K562 (cell line): Measurements from ENCODE around the gene TXNRD2. TPM values are rescaled to one million over a fixed set of nuclear protein-coding genes. Genes with fewer than 3 reads are reported as not detected.

Experiments
- ARID1B ChIP-seq: fragments of 450-650 bp; IDR thresholded peaks from 2 replicates; pipeline ENCODE4 v1.6.1; 2016; ENCODE audit warnings: antibody characterized with exemption, mild to moderate bottlenecking, inconsistent platforms
- ARNT ChIP-seq, 2 experiments: fragments of 450-650 bp; IDR thresholded peaks; 2 replicates each; pipeline ENCODE4 v1.6.1; 2016; ENCODE audit warnings: mild to moderate bottlenecking in 1 of 2
- ATF1 ChIP-seq, 2 experiments: fragments of 450-650 bp in 1 of 2; IDR thresholded peaks; 2 replicates each; pipeline ENCODE4 v1.6.1; 2016; ENCODE audit warnings: missing compliant biosample characterization in 1 of 2, missing genetic modification characterization in 1 of 2
- FOXA1 ChIP-seq: fragments of 450-650 bp; IDR thresholded peaks from 2 replicates; pipeline ENCODE4 v1.6.1; 2016; ENCODE audit warnings: mild to moderate bottlenecking, borderline replicate concordance
- HDAC1 ChIP-seq, 2 experiments: fragments of 450-650 bp; IDR thresholded peaks; 2 replicates each; pipeline ENCODE4 v1.6.1; 2016 to 2017; ENCODE audit warnings: inconsistent platforms in 1 of 2, mild to moderate bottlenecking in 1 of 2, moderate library complexity in 1 of 2
- HNRNPL ChIP-seq: fragments of 200-400 bp; formaldehyde crosslinking; IDR thresholded peaks from 2 replicates; pipeline ENCODE4 v1.6.1; 2017; ENCODE audit warnings: low read depth, mild to moderate bottlenecking, low read length
- HNRNPLL ChIP-seq: fragments of 200-400 bp; formaldehyde crosslinking; IDR thresholded peaks from 2 replicates; pipeline ENCODE4 v1.6.1; 2017; ENCODE audit warnings: low read length, low read depth, mild to moderate bottlenecking; ENCODE audit not compliant: poor library complexity, severe bottlenecking
- MAFF ChIP-seq: IDR thresholded peaks from 2 replicates; pipeline ENCODE4 v1.6.1; 2012; ENCODE audit warnings: low read length, improper control_type of control experiment
- NEUROD1 ChIP-seq: fragments of 150-350 bp; IDR thresholded peaks from 2 replicates; pipeline ENCODE4 v1.6.1; 2014; ENCODE audit warnings: borderline replicate concordance, low read length, low read depth; ENCODE audit not compliant: partially characterized antibody
- NR4A1 ChIP-seq, 2 experiments: fragments of 250-450 bp in 1 of 2; fragments of 450-650 bp in 1 of 2; sonication (Bioruptor Pico) in 1 of 2; IDR thresholded peaks; 2 replicates each; pipeline versions ENCODE4 v1.4.0 to v1.6.1; 2016 to 2020; ENCODE audit warnings: mild to moderate bottlenecking in 2 of 2, missing compliant biosample characterization in 1 of 2, missing genetic modification characterization in 1 of 2, moderate library complexity in 1 of 2
- SIX5 ChIP-seq, 2 experiments: IDR thresholded peaks; 2 replicates each; pipeline ENCODE4 v1.6.1; 2011; ENCODE audit warnings: low read length in 2 of 2, borderline replicate concordance in 1 of 2, low read depth in 1 of 2, mild to moderate bottlenecking in 1 of 2, moderate library complexity in 1 of 2; ENCODE audit not compliant: insufficient read depth in 1 of 2
- TAF1 ChIP-seq: IDR thresholded peaks from 2 replicates; pipeline ENCODE4 v1.6.1; 2011; ENCODE audit warnings: mild to moderate bottlenecking, low read length, moderate library complexity; ENCODE audit not compliant: insufficient read depth, control insufficient read depth, severe bottlenecking; ENCODE audit errors: extremely low read depth
- ZSCAN32 ChIP-seq: fragments of 450-650 bp; formaldehyde crosslinking; IDR thresholded peaks from 2 replicates; pipeline ENCODE4 v1.4.0; 2020; ENCODE audit warnings: mild to moderate bottlenecking, moderate library complexity
- polyA plus RNA-seq, 8 experiments: library from polyadenylated mRNA; depleted of rRNA in 4 of 8; stranded (reverse) in 5 of 8; unstranded in 3 of 8; fragments of >200 nt; fragmentation: Nextera tagmentation in 2 of 8; fragmentation: Illumina TruSeq in 1 of 8; extraction: Ambion mirVana in 2 of 8; extraction: Trizol in 1 of 8; gene quantifications; 2 replicates each; pipeline versions ENCODE4 v1.2.1 to v1.2.3, GENCODE V29; 2011 to 2014; ENCODE audit warnings: inconsistent platforms in 1 of 8, missing spikeins in 1 of 8
- total RNA-seq, 7 experiments: library from RNA; depleted of rRNA in 6 of 7; stranded (reverse); fragments of >200 nt in 6 of 7; fragmentation: Illumina TruSeq in 2 of 7; extraction: Trizol in 2 of 7; gene quantifications; 2 replicates each; pipeline versions ENCODE4 v1.2.1 to v1.2.3, GENCODE V29; 2011 to 2021; ENCODE audit warnings: low replicate concordance in 1 of 7
- TF ChIP-seq, protein P1 (sequence below): sonication (generic); formaldehyde crosslinking; IDR thresholded peaks from 2 replicates; pipeline ENCODE4 v1.9.0; 2022; ENCODE audit warnings: mild to moderate bottlenecking, missing genetic modification reagents
- TF ChIP-seq, protein P2 (sequence below): sonication (generic); formaldehyde crosslinking; IDR thresholded peaks from 2 replicates; pipeline ENCODE4 v1.8.0; 2022; ENCODE audit warnings: mild to moderate bottlenecking, missing genetic modification reagents
- TF ChIP-seq, protein P3 (sequence below): sonication (generic); formaldehyde crosslinking; IDR thresholded peaks from 2 replicates; pipeline ENCODE4 v1.8.0; 2023; ENCODE audit warnings: mild to moderate bottlenecking, missing genetic modification reagents

TXNRD2 gene
- total and polyA plus RNA-seq, 9 of the 15 experiments (the other 6 are each of a cell fraction or from before 2014, with no cell fraction given) = 3.3 to 80.2 (median 49.4) TPM

DNA sequence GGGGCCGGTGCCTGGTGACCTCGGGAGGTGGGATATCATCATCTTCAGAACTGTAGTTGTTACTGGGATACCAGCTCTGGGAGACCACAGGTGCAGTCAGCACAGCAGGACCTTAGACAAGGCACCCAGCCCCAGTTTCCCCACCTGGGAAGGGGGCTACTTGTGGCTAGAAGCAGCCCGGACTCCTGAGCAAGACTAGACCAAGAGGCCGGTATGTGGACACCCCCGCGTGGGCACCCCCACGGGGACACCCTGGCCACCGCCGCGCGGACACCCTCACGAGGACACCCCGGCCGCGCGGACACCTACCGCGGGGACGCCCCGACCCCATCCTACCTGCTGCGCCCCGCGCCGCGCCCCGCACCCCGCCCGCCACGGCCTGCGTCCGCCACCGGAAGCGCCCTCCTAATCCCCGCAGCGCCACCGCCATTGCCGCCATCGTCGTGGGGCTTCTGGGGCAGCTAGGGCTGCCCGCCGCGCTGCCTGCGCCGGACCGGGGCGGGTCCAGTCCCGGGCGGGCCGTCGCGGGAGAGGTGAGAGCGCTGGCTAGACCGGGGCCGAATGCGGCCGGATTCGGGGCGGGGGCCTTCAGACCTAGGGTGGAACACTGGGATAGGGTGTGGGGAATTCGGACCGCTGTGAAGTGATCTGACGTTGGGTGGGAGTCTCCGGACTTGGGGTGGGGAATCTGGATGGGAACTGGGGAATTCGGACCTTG is at the start of gene TXNRD2, which contains the start of gene COMT (continued):
- TF ChIP-seq, protein P1, sequence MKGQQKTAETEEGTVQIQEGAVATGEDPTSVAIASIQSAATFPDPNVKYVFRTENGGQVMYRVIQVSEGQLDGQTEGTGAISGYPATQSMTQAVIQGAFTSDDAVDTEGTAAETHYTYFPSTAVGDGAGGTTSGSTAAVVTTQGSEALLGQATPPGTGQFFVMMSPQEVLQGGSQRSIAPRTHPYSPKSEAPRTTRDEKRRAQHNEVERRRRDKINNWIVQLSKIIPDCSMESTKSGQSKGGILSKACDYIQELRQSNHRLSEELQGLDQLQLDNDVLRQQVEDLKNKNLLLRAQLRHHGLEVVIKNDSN = no peak
- no peak for TF ChIP-seq TAF1
- TF ChIP-seq ARID1B = no peak
- TF ChIP-seq NEUROD1 = peak; percentile 91
- TF ChIP-seq ZSCAN32 (CRISPR knock-in tag) = peak; percentile 57; the same call in 1 of the 2 replicates
- TF ChIP-seq HNRNPLL = peak; percentile 85
- no peak for TF ChIP-seq HDAC1 (IDR thresholded peaks at IDR 0.05)
- no peak for TF ChIP-seq ARNT (IDR thresholded peaks at IDR 0.05)
- no peak for TF ChIP-seq ATF1 (CRISPR knock-in tag; IDR thresholded peaks at IDR 0.05)
- TF ChIP-seq ATF1 (tag; IDR thresholded peaks at IDR 0.05) = no peak
- no peak for TF ChIP-seq FOXA1
- TF ChIP-seq MAFF = no peak
- TF ChIP-seq, protein P2, sequence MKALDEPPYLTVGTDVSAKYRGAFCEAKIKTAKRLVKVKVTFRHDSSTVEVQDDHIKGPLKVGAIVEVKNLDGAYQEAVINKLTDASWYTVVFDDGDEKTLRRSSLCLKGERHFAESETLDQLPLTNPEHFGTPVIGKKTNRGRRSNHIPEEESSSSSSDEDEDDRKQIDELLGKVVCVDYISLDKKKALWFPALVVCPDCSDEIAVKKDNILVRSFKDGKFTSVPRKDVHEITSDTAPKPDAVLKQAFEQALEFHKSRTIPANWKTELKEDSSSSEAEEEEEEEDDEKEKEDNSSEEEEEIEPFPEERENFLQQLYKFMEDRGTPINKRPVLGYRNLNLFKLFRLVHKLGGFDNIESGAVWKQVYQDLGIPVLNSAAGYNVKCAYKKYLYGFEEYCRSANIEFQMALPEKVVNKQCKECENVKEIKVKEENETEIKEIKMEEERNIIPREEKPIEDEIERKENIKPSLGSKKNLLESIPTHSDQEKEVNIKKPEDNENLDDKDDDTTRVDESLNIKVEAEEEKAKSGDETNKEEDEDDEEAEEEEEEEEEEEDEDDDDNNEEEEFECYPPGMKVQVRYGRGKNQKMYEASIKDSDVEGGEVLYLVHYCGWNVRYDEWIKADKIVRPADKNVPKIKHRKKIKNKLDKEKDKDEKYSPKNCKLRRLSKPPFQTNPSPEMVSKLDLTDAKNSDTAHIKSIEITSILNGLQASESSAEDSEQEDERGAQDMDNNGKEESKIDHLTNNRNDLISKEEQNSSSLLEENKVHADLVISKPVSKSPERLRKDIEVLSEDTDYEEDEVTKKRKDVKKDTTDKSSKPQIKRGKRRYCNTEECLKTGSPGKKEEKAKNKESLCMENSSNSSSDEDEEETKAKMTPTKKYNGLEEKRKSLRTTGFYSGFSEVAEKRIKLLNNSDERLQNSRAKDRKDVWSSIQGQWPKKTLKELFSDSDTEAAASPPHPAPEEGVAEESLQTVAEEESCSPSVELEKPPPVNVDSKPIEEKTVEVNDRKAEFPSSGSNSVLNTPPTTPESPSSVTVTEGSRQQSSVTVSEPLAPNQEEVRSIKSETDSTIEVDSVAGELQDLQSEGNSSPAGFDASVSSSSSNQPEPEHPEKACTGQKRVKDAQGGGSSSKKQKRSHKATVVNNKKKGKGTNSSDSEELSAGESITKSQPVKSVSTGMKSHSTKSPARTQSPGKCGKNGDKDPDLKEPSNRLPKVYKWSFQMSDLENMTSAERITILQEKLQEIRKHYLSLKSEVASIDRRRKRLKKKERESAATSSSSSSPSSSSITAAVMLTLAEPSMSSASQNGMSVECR = no peak
- TF ChIP-seq HNRNPL = peak; percentile 73; the same call in 1 of the 2 replicates
- TF ChIP-seq NR4A1 (CRISPR knock-in tag; IDR thresholded peaks at IDR 0.05) = peak; percentile 20; the same call in 1 of the 2 replicates
- TF ChIP-seq NR4A1 (tag; IDR thresholded peaks at IDR 0.05) = no peak
- TF ChIP-seq, protein P3, sequence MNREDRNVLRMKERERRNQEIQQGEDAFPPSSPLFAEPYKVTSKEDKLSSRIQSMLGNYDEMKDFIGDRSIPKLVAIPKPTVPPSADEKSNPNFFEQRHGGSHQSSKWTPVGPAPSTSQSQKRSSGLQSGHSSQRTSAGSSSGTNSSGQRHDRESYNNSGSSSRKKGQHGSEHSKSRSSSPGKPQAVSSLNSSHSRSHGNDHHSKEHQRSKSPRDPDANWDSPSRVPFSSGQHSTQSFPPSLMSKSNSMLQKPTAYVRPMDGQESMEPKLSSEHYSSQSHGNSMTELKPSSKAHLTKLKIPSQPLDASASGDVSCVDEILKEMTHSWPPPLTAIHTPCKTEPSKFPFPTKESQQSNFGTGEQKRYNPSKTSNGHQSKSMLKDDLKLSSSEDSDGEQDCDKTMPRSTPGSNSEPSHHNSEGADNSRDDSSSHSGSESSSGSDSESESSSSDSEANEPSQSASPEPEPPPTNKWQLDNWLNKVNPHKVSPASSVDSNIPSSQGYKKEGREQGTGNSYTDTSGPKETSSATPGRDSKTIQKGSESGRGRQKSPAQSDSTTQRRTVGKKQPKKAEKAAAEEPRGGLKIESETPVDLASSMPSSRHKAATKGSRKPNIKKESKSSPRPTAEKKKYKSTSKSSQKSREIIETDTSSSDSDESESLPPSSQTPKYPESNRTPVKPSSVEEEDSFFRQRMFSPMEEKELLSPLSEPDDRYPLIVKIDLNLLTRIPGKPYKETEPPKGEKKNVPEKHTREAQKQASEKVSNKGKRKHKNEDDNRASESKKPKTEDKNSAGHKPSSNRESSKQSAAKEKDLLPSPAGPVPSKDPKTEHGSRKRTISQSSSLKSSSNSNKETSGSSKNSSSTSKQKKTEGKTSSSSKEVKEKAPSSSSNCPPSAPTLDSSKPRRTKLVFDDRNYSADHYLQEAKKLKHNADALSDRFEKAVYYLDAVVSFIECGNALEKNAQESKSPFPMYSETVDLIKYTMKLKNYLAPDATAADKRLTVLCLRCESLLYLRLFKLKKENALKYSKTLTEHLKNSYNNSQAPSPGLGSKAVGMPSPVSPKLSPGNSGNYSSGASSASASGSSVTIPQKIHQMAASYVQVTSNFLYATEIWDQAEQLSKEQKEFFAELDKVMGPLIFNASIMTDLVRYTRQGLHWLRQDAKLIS = no peak
- no peak for TF ChIP-seq SIX5 (IDR thresholded peaks at IDR 0.05; ENCODE audit: borderline replicate concordance in 1 of 2, insufficient read depth in 1 of 2, low read depth in 1 of 2, low read length in 2 of 2)
